B cell (primary cell): Measurements from ENCODE around the gene CCDC50. TPM values are rescaled to one million over a fixed set of nuclear protein-coding genes. Genes with fewer than 3 reads are reported as not detected.

Experiments used
- ATAC-seq: fragments of 200-7000 bp; cut with Tn5 transposase; one replicate; pipeline ENCODE4 v1.10.0; 2021; ENCODE audit warnings: low read depth, mild to moderate bottlenecking, moderate number of reproducible peaks, moderate library complexity
- CTCF ChIA-PET: fragments of 350-600 bp; sonication (Branson Sonifier 250); formaldehyde crosslinking; loops from one replicate; lab custom pipeline; 2021; ENCODE audit warnings: antibody characterized with exemption, inconsistent platforms; lab: Charles Lee
- POLR2A ChIA-PET: fragments of 350-600 bp; sonication (Branson Sonifier 250); formaldehyde crosslinking; loops from one replicate; lab custom pipeline; 2021; ENCODE audit warnings: antibody characterized with exemption; lab: Charles Lee
- DNase-seq: peaks from one replicate; pipeline ENCODE4 v3.0.0; 2013
- H2AFZ ChIP-seq: 2 replicates; pipeline ENCODE4 v1.6.1; 2012; ENCODE audit warnings: mild to moderate bottlenecking, low read depth, low read length; ENCODE audit not compliant: insufficient read depth, poor library complexity, severe bottlenecking
- H3K27ac ChIP-seq, 2 donors: 1 replicate in 1 of 2; 2 replicates in 1 of 2; pipeline ENCODE4 v1.5.1; 2012 to 2013; ENCODE audit warnings: low read length in 2 of 2, mild to moderate bottlenecking in 2 of 2, moderate library complexity in 1 of 2
- H3K27me3 ChIP-seq, 4 experiments: fragments of 200-600 bp in 1 of 4; sonication (generic) in 1 of 4; replicated peaks in 1 of 4; 1 replicate in 2 of 4; 2 replicates in 2 of 4; pipeline versions ENCODE4 v1.6.1 to v1.7.0; 2013 to 2016; ENCODE audit warnings: low read length in 3 of 4, mild to moderate bottlenecking in 2 of 4, mixed read lengths in 1 of 4, moderate library complexity in 1 of 4; ENCODE audit not compliant: insufficient read depth in 4 of 4, control insufficient read depth in 3 of 4; ENCODE audit errors: control extremely low read depth in 1 of 4
- H3K36me3 ChIP-seq, 2 experiments: replicated peaks in 1 of 2; 1 replicate in 1 of 2; 2 replicates in 1 of 2; pipeline versions ENCODE4 v1.6.1 to v1.7.1; 2013; ENCODE audit warnings: low read length in 1 of 2; ENCODE audit not compliant: insufficient read depth in 2 of 2, control insufficient read depth in 1 of 2; ENCODE audit errors: control extremely low read depth in 1 of 2, extremely low read depth in 1 of 2
- H3K4me1 ChIP-seq, 2 donors: fragments of 200-600 bp in 1 of 2; sonication (generic) in 1 of 2; 1 replicate in 1 of 2; 2 replicates in 1 of 2; pipeline versions ENCODE4 v1.5.1 to v1.6.1; 2013 to 2017; ENCODE audit warnings: low read length in 2 of 2; ENCODE audit not compliant: control insufficient read depth in 2 of 2, insufficient read depth in 2 of 2
- H3K4me2 ChIP-seq: replicated peaks from 2 replicates; pipeline ENCODE3; 2012; ENCODE audit warnings: mild to moderate bottlenecking, low read depth, low read length; ENCODE audit not compliant: poor library complexity, severe bottlenecking
- H3K4me3 ChIP-seq, 5 experiments: fragments of 200-600 bp in 1 of 5; sonication (generic) in 1 of 5; 1 replicate in 3 of 5; 2 replicates in 2 of 5; pipeline versions ENCODE4 v1.5.1 to v1.7.0; 2011 to 2016; ENCODE audit warnings: low read length in 4 of 5, mild to moderate bottlenecking in 4 of 5, low read depth in 2 of 5, control low read depth in 1 of 5, moderate library complexity in 1 of 5; ENCODE audit not compliant: insufficient read depth in 1 of 5; ENCODE audit errors: control extremely low read depth in 1 of 5, extremely low read depth in 1 of 5
- H3K79me2 ChIP-seq: fragments of 200-600 bp; sonication (generic); one replicate; pipeline ENCODE4 v1.6.0; 2016; ENCODE audit warnings: low read length; ENCODE audit not compliant: control insufficient read depth, insufficient read depth
- H3K9ac ChIP-seq: fragments of 200-600 bp; sonication (generic); 2 replicates; pipeline ENCODE4 v1.6.1; 2017; ENCODE audit warnings: mild to moderate bottlenecking, low read length, moderate library complexity
- H3K9me3 ChIP-seq, 3 donors: one replicate each; pipeline versions ENCODE4 v1.6.1 to v1.7.1; 2013; ENCODE audit warnings: low read length in 2 of 3; ENCODE audit not compliant: control insufficient read depth in 2 of 3, insufficient read depth in 1 of 3; ENCODE audit errors: control extremely low read depth in 1 of 3
- H4K20me1 ChIP-seq: 2 replicates; pipeline ENCODE4 v1.6.0; 2012; ENCODE audit warnings: mild to moderate bottlenecking, low read length; ENCODE audit not compliant: insufficient read depth, control insufficient read depth, poor library complexity, severe bottlenecking
- H3K27ac Mint-ChIP-seq: one replicate; pipeline ENCODE4 v1.8.0; 2021; ENCODE audit warnings: mixed read lengths
- H3K27me3 Mint-ChIP-seq: one replicate; pipeline ENCODE4 v1.8.0; 2021; ENCODE audit warnings: mixed read lengths
- H3K4me1 Mint-ChIP-seq: one replicate; pipeline ENCODE4 v1.8.0; 2021; ENCODE audit warnings: mixed read lengths
- H3K4me3 Mint-ChIP-seq: one replicate; pipeline ENCODE4 v1.8.0; 2021; ENCODE audit warnings: mixed read lengths
- H3K9me3 Mint-ChIP-seq: one replicate; pipeline ENCODE4 v1.8.0; 2022; ENCODE audit warnings: mixed read lengths; ENCODE audit not compliant: insufficient read depth
- EZH2 ChIP-seq: IDR thresholded peaks from 2 replicates; pipeline ENCODE4 v1.6.1; 2012; ENCODE audit warnings: borderline replicate concordance, low read depth, mild to moderate bottlenecking, moderate library complexity, low read length; ENCODE audit not compliant: insufficient read depth, poor library complexity, severe bottlenecking
- WGBS: methylation state at CpG from one replicate; pipeline ENCODE4 v1.1.5; 2013; ENCODE audit warnings: missing lambda C conversion rate; ENCODE audit not compliant: insufficient coverage; 5-methylcytosine and 5-hydroxymethylcytosine counted together
- intact Hi-C: fragments of 100-400 bp; cut with micrococcal nuclease; formaldehyde crosslinking; loops from one replicate; pipeline ENCODE4 v1.10.0; 2022
- polyA plus RNA-seq: library from polyadenylated mRNA; depleted of rRNA; stranded (reverse); fragments of >200 nt; gene quantifications from 2 replicates; pipeline ENCODE4 v1.2.3, GENCODE V29; 2012
- total RNA-seq, 2 donors: library from RNA; stranded (reverse); fragments of 120-200 nt in 1 of 2; gene quantifications; 1 replicate in 1 of 2; 2 replicates in 1 of 2; pipeline versions ENCODE4 v1.2.3 to v1.2.4, GENCODE V29; 2013 to 2022
- TF ChIP-seq, protein P1 (sequence below): fragments of 200-600 bp; IDR thresholded peaks from one replicate; pipeline ENCODE4 v1.8.0; 2022; ENCODE audit warnings: antibody characterized with exemption, mild to moderate bottlenecking

CCDC50 gene
- total and polyA plus RNA-seq, 2 donors (not counting 1 experiment from before 2014, with no cell fraction given): 48.7 to 121 TPM

DNA sequence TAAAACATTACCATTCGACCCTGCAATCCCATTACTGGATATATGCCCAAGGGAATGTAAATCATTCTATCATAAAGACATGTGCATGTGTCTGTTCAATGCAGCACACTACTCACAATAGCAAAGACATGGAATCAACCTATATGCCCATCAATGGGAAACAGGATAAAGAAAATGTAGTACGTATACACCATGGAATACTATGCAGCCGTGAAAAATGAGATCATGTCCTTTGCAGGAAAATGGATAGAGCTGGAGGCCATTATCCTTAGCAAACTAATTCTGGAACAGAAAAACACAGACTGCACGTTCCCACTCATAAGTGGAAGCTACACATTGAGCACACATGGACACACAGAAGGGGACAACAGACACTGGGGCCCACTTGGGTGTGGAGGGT, 111.3 kb downstream of the CCDC50 start:
- Histone ChIP-seq H3K27ac (no peak overlapping the region), H3K79me2 (no peaks in the 10 kb centered on the region), H3K36me3 (no peaks in the 10 kb centered on the region), H3K27me3 (peaks cover 0 to 2% (median 0%) of the 10 kb centered on the region in 4 experiments), H3K4me2 (no peak overlapping the region), H2AFZ (no peak overlapping the region), H3K9ac (no peak overlapping the region), H3K4me1 (no peaks in the 10 kb centered on the region), H3K9me3 (peaks cover 0 to 4% (median 0%) of the 10 kb centered on the region in 3 donors), H4K20me1 (no peaks in the 10 kb centered on the region), H3K4me3 (no peak overlapping the region)
- no peak for TF ChIP-seq EZH2
- TF ChIP-seq, protein P1, sequence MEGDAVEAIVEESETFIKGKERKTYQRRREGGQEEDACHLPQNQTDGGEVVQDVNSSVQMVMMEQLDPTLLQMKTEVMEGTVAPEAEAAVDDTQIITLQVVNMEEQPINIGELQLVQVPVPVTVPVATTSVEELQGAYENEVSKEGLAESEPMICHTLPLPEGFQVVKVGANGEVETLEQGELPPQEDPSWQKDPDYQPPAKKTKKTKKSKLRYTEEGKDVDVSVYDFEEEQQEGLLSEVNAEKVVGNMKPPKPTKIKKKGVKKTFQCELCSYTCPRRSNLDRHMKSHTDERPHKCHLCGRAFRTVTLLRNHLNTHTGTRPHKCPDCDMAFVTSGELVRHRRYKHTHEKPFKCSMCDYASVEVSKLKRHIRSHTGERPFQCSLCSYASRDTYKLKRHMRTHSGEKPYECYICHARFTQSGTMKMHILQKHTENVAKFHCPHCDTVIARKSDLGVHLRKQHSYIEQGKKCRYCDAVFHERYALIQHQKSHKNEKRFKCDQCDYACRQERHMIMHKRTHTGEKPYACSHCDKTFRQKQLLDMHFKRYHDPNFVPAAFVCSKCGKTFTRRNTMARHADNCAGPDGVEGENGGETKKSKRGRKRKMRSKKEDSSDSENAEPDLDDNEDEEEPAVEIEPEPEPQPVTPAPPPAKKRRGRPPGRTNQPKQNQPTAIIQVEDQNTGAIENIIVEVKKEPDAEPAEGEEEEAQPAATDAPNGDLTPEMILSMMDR: no peak
- 100% methylated on average over 2 of the region's 4 CpGs for WGBS
- no peak for DNase-seq
- H3K4me3 Mint-ChIP-seq: no peak overlapping the region
- H3K4me1 Mint-ChIP-seq: peaks cover 5% of the 10 kb centered on the region
- intact Hi-C loops: no loop called here
- H3K27ac Mint-ChIP-seq: no peak overlapping the region
- peaks cover 8% of the 10 kb centered on the region for H3K9me3 Mint-ChIP-seq
- peaks cover 23% of the 10 kb centered on the region for H3K27me3 Mint-ChIP-seq
- no peak for ATAC-seq
- CTCF ChIA-PET: no interaction called here
- POLR2A ChIA-PET: no interaction called here

GRCh38 chr3:191441687-191442086, 112.5 kb downstream of the CCDC50 start:
- Mint-ChIP-seq H3K4me3 (no peak overlapping the region), H3K27ac (no peak overlapping the region), H3K9me3 (peaks cover 8% of the 10 kb centered on the region), H3K4me1 (no peaks in the 10 kb centered on the region), H3K27me3 (peaks cover 23% of the 10 kb centered on the region)
- no peak overlapping the region for H3K4me2 ChIP-seq
- H3K79me2 ChIP-seq: no peaks in the 10 kb centered on the region
- TF ChIP-seq, protein P1: no peak
- TF ChIP-seq EZH2: no peak
- H3K36me3 ChIP-seq: no peaks in the 10 kb centered on the region
- CTCF ChIA-PET: no interaction called here
- no peak for DNase-seq
- H3K9me3 ChIP-seq: peaks cover 0 to 4% (median 0%) of the 10 kb centered on the region in 3 donors
- no peaks in the 10 kb centered on the region for H3K4me1 ChIP-seq
- WGBS: 49% methylated on average over 2 of the region's 2 CpGs
- H4K20me1 ChIP-seq: no peaks in the 10 kb centered on the region
- H3K9ac ChIP-seq: no peak overlapping the region
- H3K27ac ChIP-seq: no peak overlapping the region
- no peak for ATAC-seq
- H3K4me3 ChIP-seq: no peak overlapping the region
- peaks cover 0 to 2% (median 0%) of the 10 kb centered on the region in 4 experiments for H3K27me3 ChIP-seq
- intact Hi-C loops: no loop called here
- H2AFZ ChIP-seq: no peak overlapping the region
- POLR2A ChIA-PET: no interaction called here
